GM12875 (cell line): ENCODE results near the gene DAGLB.

ENCODE experiments used
- H3K4me3 ChIP-seq: one replicate; pipeline ENCODE4 v1.5.1; 2011; ENCODE audit warnings: low read depth, low read length, control low read depth
- CTCF ChIP-seq: IDR thresholded peaks from 2 replicates; pipeline ENCODE4 v1.5.1; 2011; ENCODE audit warnings: low read depth, mild to moderate bottlenecking, control low read depth, inconsistent platforms, low read length, moderate library complexity, borderline replicate concordance; ENCODE audit not compliant: insufficient read depth

Gene DAGLB

GRCh38 chr7:6420680-6421079 lies 27.1 kb downstream of the DAGLB start:
- no peak overlapping the region for H3K4me3 ChIP-seq
- no peak for TF ChIP-seq CTCF

- TF ChIP-seq CTCF = no peak
- no peak overlapping the region for H3K4me3 ChIP-seq
Observed at GRCh38 chr7:6419310-6419773, 28.4 kb downstream of the DAGLB start.

- no peak for TF ChIP-seq CTCF
- no peak overlapping the region for H3K4me3 ChIP-seq
Observed at GRCh38 chr7:6417408-6417807, 30.3 kb downstream of the DAGLB start.

GRCh38 chr7:6416516-6417145 lies 31.1 kb downstream of the DAGLB start:
- H3K4me3 ChIP-seq = no peak overlapping the region
- no peak for TF ChIP-seq CTCF

- H3K4me3 ChIP-seq = no peak overlapping the region
- no peak for TF ChIP-seq CTCF
Observed at GRCh38 chr7:6413637-6414036, 34.1 kb downstream of the DAGLB start.

GRCh38 chr7:6409944-6410693 lies 37.6 kb downstream of the DAGLB start:
- no peak for TF ChIP-seq CTCF

GRCh38 chr7:6409091-6409490 lies 38.7 kb downstream of the DAGLB start:
- no peak for TF ChIP-seq CTCF
- H3K4me3 ChIP-seq = no peak overlapping the region

More at GRCh38 chr7:6409944-6410693, 37.6 kb downstream of the DAGLB start:
- no peak overlapping the region for H3K4me3 ChIP-seq
